ENCODE results near the gene TCEANC.

TCEANC gene

DNA sequence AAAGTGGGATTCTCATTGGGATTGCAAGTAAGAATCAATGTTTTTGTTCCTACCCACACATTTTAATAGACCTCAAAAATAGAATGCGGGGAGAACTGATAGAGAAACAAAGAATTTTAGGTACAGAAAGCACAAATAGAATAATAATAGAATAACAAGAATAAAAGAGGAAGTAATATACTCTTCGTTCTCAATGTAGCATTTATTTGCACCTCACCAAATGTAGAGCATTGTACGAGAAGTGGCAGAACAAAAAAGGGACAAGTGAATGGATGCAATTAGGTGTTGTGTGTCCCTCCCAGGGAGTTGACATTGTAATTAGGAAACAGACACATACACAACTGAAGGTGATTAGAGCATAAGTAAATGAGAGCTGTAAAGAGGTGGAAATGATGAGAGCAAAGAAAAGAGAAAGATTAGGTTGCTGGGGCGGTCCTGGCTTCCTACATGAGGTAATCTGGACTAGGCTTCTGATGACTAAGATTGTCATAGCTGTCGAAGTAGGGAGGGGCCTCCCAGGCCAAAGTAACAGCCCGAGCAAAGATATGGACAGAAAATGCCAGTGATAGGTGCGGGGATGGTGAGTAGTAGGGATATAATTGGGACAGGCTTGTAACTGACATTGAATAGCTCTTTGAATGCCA lies 46.4 kb downstream of the TCEANC start:
- H3K9me3 ChIP-seq (ENCODE audit: low read length) = no peaks in the 10 kb centered on the region
- no peaks in the 10 kb centered on the region for H3K36me3 ChIP-seq (ENCODE audit: insufficient read depth, low read length)
- no peak overlapping the region for H2AFZ ChIP-seq (ENCODE audit: low read depth, low read length)
- peaks cover 5% of the 10 kb centered on the region for H3K4me1 ChIP-seq (ENCODE audit: insufficient read depth, low read length)
- H3K4me3 ChIP-seq (ENCODE audit: low read length) = no peak overlapping the region
- H3K27me3 ChIP-seq (ENCODE audit: insufficient read depth, low read length) = no peaks in the 10 kb centered on the region

GRCh38 chrX:13700380-13700779 lies 47.4 kb downstream of the TCEANC start:
- Histone ChIP-seq H3K9me3 (ENCODE audit: low read length) (no peaks in the 10 kb centered on the region), H2AFZ (ENCODE audit: low read depth, low read length) (no peak overlapping the region), H3K27me3 (ENCODE audit: insufficient read depth, low read length) (no peaks in the 10 kb centered on the region), H3K36me3 (ENCODE audit: insufficient read depth, low read length) (no peaks in the 10 kb centered on the region), H3K4me1 (ENCODE audit: insufficient read depth, low read length) (no peaks in the 10 kb centered on the region), H3K4me3 (ENCODE audit: low read length) (no peak overlapping the region)

DNA sequence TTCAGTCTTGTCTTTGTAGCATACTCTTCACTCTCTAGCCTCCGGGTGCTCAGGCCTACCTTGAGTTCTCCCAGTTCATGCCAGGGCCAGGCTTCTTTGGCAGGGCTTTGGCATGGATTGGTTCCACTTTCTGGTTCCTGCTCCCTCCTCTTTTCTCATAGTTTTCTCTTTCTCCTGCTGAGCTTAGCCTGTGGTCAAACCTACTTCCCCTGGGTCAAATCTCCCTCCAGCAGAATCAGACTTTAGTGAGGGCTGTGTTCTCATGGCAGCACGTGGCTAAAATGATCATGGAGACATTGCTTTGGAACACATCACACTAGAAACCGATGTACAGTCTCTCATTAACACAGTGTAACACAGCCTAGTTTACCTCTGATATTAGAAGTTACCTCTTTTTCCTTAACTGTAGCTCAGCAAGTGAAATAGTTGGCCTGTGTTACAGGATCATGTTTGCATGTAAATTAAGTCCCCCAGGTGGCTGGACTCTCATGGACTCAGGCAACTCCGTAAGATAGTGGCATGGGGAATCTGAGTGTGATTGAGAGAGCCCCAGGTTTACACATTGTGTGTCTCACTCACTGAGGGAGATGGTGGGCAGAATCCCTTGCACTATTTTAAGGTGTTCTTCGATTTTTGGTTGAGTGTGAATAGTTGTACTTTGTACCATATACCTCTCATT lies 49.3 kb downstream of the TCEANC start:
- no peaks in the 10 kb centered on the region for H3K27me3 ChIP-seq (ENCODE audit: insufficient read depth, low read length)
- no peak overlapping the region for H2AFZ ChIP-seq (ENCODE audit: low read depth, low read length)
- H3K4me1 ChIP-seq (ENCODE audit: insufficient read depth, low read length) = no peaks in the 10 kb centered on the region
- no peaks in the 10 kb centered on the region for H3K9me3 ChIP-seq (ENCODE audit: low read length)
- no peaks in the 10 kb centered on the region for H3K36me3 ChIP-seq (ENCODE audit: insufficient read depth, low read length)
- H3K4me3 ChIP-seq (ENCODE audit: low read length) = no peak overlapping the region

DNA sequence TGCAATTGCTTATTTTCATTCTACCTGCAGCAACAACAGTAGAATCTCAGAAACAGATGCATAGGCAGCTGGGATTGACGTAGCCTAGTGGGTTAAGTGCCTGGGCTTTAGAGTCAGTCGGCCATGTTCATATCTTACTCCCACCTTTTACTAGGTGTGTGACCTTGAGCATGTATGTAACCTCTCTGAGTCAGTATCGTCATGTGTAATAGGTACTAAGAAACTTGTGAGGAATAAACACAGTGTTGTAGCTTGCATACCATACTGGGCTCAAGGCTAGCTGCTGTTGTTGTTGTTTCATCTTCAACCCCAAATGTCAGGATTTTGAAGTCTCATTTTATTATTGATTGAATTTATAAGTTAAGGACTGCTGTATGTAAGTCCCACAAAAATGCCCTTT lies 50.2 kb downstream of the TCEANC start:
- Histone ChIP-seq H3K4me1 (ENCODE audit: insufficient read depth, low read length) (no peaks in the 10 kb centered on the region), H3K27me3 (ENCODE audit: insufficient read depth, low read length) (no peaks in the 10 kb centered on the region), H3K4me3 (ENCODE audit: low read length) (no peak overlapping the region)

DNA sequence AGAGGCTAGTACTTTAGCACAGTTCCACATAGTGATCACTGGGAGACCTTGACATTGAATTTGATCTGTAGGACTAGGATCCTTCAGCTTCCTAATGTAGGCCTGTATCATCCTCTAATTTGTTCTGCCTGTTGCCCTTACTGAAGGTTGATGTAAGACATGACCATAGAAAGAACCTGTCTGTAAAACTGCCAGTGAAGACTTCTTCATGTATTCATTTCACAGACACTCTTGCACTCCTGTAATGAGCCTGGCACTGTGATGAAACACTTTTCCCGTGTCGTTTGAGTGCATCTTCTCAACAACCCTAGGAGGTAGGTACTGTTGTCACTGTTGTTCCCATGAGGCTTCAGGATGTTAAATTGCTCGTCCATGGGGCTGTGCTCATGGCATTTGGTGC lies 50.6 kb downstream of the TCEANC start:
- no peaks in the 10 kb centered on the region for H3K27me3 ChIP-seq (ENCODE audit: insufficient read depth, low read length)
- no peaks in the 10 kb centered on the region for H3K9me3 ChIP-seq (ENCODE audit: low read length)
- peaks cover 8% of the 10 kb centered on the region for H3K36me3 ChIP-seq (ENCODE audit: insufficient read depth, low read length)
- no peak overlapping the region for H3K4me3 ChIP-seq (ENCODE audit: low read length)
- no peak overlapping the region for H2AFZ ChIP-seq (ENCODE audit: low read depth, low read length)
- H3K4me1 ChIP-seq (ENCODE audit: insufficient read depth, low read length) = peaks cover 1% of the 10 kb centered on the region

More for the DNA sequence above, 50.2 kb downstream of the TCEANC start:
- Histone ChIP-seq H3K9me3 (ENCODE audit: low read length) (no peaks in the 10 kb centered on the region), H2AFZ (ENCODE audit: low read depth, low read length) (no peak overlapping the region), H3K36me3 (ENCODE audit: insufficient read depth, low read length) (peaks cover 3% of the 10 kb centered on the region)

DNA sequence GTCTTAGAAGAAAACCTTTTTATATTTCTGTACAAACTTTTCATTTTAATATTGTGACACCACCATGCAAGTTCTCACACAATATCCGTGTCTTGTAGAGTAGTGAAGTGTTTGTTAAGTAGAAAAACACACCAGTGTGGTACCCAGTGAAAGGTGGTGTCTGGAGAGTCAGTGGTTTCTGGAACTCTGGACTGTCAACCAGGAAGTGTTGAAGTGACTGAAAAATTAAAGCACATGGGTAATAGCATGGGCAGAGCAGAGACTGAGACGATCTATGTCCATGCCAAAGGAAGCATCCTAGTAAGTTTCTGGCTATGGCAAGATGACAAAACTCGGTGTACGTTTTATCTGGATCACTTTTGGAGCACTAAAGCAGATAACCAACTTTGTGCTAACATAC lies 58.2 kb downstream of the TCEANC start:
- H3K4me1 ChIP-seq (ENCODE audit: insufficient read depth, low read length) = peaks cover 1% of the 10 kb centered on the region
- no peak overlapping the region for H3K4me3 ChIP-seq (ENCODE audit: low read length)
- no peaks in the 10 kb centered on the region for H3K27me3 ChIP-seq (ENCODE audit: insufficient read depth, low read length)
- H2AFZ ChIP-seq (ENCODE audit: low read depth, low read length) = no peak overlapping the region
- H3K9me3 ChIP-seq (ENCODE audit: low read length) = no peaks in the 10 kb centered on the region
- H3K36me3 ChIP-seq (ENCODE audit: insufficient read depth, low read length) = peaks cover 21% of the 10 kb centered on the region
